ENCODE results near the gene MSANTD2. TPM values are rescaled to one million over a fixed set of nuclear protein-coding genes. Genes with fewer than 3 reads are reported as not detected.

The MSANTD2 gene
- total and polyA plus RNA-seq, 2 experiments from 2014 or later = 18.7 to 34.4 TPM

DNA sequence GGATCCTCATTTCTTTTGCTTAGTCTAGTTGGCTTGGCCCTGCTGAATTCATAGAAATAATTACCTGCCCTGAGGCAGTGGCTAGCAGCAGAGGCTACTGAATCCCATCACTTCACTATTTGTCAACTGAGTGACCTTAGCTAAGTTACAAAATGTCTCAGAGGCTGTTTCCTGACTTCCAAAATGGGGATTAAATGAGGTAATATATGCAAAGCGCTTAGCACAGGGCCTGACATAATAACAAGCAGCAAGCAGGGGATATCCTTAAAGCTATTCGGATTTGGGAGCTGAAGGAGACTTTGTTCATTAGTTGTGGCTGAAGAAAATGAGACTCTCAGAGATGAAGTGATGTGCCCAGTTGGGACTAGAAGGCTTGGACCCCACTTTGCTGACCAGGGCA, 57.7 kb downstream of the MSANTD2 start (continued):
- TF ChIP-seq, protein P1, sequence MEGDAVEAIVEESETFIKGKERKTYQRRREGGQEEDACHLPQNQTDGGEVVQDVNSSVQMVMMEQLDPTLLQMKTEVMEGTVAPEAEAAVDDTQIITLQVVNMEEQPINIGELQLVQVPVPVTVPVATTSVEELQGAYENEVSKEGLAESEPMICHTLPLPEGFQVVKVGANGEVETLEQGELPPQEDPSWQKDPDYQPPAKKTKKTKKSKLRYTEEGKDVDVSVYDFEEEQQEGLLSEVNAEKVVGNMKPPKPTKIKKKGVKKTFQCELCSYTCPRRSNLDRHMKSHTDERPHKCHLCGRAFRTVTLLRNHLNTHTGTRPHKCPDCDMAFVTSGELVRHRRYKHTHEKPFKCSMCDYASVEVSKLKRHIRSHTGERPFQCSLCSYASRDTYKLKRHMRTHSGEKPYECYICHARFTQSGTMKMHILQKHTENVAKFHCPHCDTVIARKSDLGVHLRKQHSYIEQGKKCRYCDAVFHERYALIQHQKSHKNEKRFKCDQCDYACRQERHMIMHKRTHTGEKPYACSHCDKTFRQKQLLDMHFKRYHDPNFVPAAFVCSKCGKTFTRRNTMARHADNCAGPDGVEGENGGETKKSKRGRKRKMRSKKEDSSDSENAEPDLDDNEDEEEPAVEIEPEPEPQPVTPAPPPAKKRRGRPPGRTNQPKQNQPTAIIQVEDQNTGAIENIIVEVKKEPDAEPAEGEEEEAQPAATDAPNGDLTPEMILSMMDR (conservative IDR thresholded peaks at IDR 0.05; ENCODE audit: low read depth in 2 of 2) = no peak

DNA sequence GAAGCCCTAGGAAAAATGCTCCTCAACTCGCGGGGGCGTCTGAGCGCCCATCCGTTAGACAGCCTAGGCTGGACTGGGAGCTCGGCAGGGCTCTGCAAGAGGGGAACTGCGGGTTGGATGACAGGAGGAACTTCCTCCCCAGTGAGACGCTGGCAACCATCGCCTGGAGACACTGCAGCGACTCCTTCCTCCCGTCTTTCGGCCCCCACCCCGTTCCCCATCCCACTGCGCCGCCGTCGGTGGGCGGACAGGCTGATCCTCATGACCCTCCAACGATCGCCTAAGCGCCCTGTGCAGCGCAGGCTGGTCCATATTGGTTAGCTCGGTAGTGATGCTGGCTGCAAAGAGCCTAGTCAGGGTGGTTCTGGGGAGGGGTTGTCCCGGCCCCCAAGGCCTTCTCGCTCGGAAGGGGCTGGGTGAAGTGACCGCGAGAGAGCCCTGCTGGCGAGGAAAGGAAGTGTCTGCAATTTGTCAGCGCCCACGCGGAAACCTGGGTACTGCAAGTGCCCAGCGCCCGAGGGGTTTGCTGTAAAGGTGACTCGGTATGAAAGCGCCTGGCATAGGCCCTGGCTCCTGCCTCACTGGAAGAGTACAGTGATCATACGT, 59.8 kb downstream of the MSANTD2 start:
- ATAC-seq = peak; percentile 25
- H2AFZ ChIP-seq = peak overlapping the region; percentile 80; the same call in 1 of the 2 replicates
- peaks cover 92% of the 10 kb centered on the region for H3K27me3 Mint-ChIP-seq (ENCODE audit: insufficient read depth, low read depth, poor library complexity)
- peak overlapping the region; percentile 77 for H3K4me3 Mint-ChIP-seq
- H3K27me3 ChIP-seq (ENCODE audit: insufficient read depth) = peaks cover 99% of the 10 kb centered on the region
- H3K9me2 ChIP-seq (ENCODE audit: insufficient read depth) = no peaks in the 10 kb centered on the region
- DNase-seq (ENCODE audit: low spot score) = peak; percentile 43
- H3K4me1 ChIP-seq (ENCODE audit: insufficient read depth) = peaks cover 33% of the 10 kb centered on the region
- H3K27ac Mint-ChIP-seq = no peak overlapping the region
- peaks cover 19% of the 10 kb centered on the region for H4K20me1 ChIP-seq (replicated peaks; ENCODE audit: insufficient read depth)
- H3F3A ChIP-seq (replicated peaks; ENCODE audit: low read depth) = no peaks in the 10 kb centered on the region
- H3K36me3 ChIP-seq (ENCODE audit: insufficient read depth) = no peaks in the 10 kb centered on the region
- no peaks in the 10 kb centered on the region for H3K9me3 Mint-ChIP-seq
- H3K4me3 ChIP-seq = peak overlapping the region; percentile 84
- peak overlapping the region; percentile 96 for H3K4me2 ChIP-seq
- no peaks in the 10 kb centered on the region; the same call in 1 of the 3 replicates for H3K36me3 Mint-ChIP-seq (ENCODE audit: low read depth)
- H3K4me1 Mint-ChIP-seq = peaks cover 18% of the 10 kb centered on the region
- no peaks in the 10 kb centered on the region for H3K79me2 ChIP-seq (replicated peaks; ENCODE audit: insufficient read depth)
- H3K27ac ChIP-seq (ENCODE audit: low read depth) = no peak overlapping the region
- TF ChIP-seq, protein P2, sequence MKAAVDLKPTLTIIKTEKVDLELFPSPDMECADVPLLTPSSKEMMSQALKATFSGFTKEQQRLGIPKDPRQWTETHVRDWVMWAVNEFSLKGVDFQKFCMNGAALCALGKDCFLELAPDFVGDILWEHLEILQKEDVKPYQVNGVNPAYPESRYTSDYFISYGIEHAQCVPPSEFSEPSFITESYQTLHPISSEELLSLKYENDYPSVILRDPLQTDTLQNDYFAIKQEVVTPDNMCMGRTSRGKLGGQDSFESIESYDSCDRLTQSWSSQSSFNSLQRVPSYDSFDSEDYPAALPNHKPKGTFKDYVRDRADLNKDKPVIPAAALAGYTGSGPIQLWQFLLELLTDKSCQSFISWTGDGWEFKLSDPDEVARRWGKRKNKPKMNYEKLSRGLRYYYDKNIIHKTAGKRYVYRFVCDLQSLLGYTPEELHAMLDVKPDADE (IDR thresholded peaks at IDR 0.05) = no peak
- TF ChIP-seq, protein P3, sequence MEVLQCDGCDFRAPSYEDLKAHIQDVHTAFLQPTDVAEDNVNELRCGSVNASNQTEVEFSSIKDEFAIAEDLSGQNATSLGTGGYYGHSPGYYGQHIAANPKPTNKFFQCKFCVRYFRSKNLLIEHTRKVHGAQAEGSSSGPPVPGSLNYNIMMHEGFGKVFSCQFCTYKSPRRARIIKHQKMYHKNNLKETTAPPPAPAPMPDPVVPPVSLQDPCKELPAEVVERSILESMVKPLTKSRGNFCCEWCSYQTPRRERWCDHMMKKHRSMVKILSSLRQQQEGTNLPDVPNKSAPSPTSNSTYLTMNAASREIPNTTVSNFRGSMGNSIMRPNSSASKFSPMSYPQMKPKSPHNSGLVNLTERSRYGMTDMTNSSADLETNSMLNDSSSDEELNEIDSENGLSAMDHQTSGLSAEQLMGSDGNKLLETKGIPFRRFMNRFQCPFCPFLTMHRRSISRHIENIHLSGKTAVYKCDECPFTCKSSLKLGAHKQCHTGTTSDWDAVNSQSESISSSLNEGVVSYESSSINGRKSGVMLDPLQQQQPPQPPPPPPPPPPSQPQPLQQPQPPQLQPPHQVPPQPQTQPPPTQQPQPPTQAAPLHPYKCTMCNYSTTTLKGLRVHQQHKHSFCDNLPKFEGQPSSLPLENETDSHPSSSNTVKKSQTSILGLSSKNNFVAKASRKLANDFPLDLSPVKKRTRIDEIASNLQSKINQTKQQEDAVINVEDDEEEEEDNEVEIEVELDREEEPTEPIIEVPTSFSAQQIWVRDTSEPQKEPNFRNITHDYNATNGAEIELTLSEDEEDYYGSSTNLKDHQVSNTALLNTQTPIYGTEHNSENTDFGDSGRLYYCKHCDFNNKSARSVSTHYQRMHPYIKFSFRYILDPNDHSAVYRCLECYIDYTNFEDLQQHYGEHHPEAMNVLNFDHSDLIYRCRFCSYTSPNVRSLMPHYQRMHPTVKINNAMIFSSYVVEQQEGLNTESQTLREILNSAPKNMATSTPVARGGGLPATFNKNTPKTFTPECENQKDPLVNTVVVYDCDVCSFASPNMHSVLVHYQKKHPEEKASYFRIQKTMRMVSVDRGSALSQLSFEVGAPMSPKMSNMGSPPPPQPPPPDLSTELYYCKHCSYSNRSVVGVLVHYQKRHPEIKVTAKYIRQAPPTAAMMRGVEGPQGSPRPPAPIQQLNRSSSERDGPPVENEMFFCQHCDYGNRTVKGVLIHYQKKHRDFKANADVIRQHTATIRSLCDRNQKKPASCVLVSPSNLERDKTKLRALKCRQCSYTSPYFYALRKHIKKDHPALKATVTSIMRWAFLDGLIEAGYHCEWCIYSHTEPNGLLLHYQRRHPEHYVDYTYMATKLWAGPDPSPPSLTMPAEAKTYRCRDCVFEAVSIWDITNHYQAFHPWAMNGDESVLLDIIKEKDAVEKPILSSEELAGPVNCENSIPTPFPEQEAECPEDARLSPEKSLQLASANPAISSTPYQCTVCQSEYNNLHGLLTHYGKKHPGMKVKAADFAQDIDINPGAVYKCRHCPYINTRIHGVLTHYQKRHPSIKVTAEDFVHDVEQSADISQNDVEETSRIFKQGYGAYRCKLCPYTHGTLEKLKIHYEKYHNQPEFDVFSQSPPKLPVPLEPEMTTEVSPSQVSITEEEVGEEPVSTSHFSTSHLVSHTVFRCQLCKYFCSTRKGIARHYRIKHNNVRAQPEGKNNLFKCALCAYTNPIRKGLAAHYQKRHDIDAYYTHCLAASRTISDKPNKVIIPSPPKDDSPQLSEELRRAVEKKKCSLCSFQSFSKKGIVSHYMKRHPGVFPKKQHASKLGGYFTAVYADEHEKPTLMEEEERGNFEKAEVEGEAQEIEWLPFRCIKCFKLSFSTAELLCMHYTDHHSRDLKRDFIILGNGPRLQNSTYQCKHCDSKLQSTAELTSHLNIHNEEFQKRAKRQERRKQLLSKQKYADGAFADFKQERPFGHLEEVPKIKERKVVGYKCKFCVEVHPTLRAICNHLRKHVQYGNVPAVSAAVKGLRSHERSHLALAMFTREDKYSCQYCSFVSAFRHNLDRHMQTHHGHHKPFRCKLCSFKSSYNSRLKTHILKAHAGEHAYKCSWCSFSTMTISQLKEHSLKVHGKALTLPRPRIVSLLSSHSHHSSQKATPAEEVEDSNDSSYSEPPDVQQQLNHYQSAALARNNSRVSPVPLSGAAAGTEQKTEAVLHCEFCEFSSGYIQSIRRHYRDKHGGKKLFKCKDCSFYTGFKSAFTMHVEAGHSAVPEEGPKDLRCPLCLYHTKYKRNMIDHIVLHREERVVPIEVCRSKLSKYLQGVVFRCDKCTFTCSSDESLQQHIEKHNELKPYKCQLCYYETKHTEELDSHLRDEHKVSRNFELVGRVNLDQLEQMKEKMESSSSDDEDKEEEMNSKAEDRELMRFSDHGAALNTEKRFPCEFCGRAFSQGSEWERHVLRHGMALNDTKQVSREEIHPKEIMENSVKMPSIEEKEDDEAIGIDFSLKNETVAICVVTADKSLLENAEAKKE (CRISPR knock-in tag; IDR thresholded peaks at IDR 0.05) = no peak
- no peak for TF ChIP-seq STAT1 (IDR thresholded peaks at IDR 0.05; ENCODE audit: unreplicated experiment)
- no peak for TF ChIP-seq ZNF114 (CRISPR knock-in tag; IDR thresholded peaks at IDR 0.05)
- no peak for TF ChIP-seq NANOG (IDR thresholded peaks at IDR 0.05; ENCODE audit: borderline replicate concordance)
- TF ChIP-seq, protein P1 (conservative IDR thresholded peaks at IDR 0.05; ENCODE audit: low read depth in 2 of 2) = peak; percentile 21 to 35; a peak in 3 of 4 replicates
- no peak for TF ChIP-seq ZNF331 (CRISPR knock-in tag; IDR thresholded peaks at IDR 0.05; ENCODE audit: low read depth)
- TF ChIP-seq, protein P4, sequence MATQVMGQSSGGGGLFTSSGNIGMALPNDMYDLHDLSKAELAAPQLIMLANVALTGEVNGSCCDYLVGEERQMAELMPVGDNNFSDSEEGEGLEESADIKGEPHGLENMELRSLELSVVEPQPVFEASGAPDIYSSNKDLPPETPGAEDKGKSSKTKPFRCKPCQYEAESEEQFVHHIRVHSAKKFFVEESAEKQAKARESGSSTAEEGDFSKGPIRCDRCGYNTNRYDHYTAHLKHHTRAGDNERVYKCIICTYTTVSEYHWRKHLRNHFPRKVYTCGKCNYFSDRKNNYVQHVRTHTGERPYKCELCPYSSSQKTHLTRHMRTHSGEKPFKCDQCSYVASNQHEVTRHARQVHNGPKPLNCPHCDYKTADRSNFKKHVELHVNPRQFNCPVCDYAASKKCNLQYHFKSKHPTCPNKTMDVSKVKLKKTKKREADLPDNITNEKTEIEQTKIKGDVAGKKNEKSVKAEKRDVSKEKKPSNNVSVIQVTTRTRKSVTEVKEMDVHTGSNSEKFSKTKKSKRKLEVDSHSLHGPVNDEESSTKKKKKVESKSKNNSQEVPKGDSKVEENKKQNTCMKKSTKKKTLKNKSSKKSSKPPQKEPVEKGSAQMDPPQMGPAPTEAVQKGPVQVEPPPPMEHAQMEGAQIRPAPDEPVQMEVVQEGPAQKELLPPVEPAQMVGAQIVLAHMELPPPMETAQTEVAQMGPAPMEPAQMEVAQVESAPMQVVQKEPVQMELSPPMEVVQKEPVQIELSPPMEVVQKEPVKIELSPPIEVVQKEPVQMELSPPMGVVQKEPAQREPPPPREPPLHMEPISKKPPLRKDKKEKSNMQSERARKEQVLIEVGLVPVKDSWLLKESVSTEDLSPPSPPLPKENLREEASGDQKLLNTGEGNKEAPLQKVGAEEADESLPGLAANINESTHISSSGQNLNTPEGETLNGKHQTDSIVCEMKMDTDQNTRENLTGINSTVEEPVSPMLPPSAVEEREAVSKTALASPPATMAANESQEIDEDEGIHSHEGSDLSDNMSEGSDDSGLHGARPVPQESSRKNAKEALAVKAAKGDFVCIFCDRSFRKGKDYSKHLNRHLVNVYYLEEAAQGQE (IDR thresholded peaks at IDR 0.05; ENCODE audit: unreplicated experiment) = no peak
- peak; percentile 17 for TF ChIP-seq EZH2 (IDR thresholded peaks at IDR 0.05; ENCODE audit: low read depth, unreplicated experiment)
